Measurements from ENCODE around the gene ICE2. TPM values are rescaled to one million over a fixed set of nuclear protein-coding genes. Genes with fewer than 3 reads are reported as not detected.

The ICE2 gene
- total and polyA plus RNA-seq, 4 donors, result 10.0 to 67.5 (median 23.6) TPM

DNA sequence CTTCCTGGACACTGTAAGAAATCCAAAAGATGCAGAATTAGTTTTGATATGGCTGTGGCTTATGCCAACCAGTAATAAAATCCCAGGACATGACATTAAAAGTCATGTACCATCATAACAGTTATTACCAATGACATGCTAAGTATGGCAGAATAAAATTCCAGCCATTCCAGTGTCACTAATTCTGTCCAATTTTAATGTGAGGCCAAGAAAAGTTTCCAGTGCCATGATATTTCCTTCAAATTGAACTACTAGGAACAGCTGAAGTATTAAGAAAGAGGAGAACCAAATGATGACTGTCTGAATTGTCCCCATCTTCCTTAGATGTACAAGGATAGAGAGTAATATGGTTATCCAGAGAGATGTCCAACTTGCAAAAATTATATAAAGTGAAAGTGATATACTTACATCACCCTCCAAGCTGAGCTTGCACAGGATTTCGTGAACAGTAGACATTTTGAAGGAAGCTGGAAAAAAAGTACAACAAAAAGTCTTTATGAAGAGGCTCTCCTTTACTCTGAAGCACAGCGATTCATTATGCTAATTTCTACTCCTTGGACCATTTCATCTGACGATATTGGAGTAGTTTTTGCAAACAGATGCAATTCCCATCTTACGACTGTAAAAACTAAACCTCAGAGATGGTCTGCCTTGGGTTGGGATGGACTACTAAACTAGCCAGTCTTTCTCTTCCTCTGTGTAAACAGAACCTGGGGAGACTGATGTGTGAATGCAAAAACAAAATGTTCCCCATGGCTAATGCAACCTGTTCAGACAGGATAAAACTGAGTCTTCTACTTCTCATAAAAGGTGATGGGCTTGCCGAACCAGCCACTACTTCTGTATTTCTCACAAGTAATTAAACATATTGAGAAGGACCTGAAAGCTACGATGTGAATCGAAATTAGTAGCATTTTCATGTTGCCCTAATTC, 93.1 kb downstream of the ICE2 start:
- H3K4me3 ChIP-seq, result no peak overlapping the region
- TF ChIP-seq, protein P1, sequence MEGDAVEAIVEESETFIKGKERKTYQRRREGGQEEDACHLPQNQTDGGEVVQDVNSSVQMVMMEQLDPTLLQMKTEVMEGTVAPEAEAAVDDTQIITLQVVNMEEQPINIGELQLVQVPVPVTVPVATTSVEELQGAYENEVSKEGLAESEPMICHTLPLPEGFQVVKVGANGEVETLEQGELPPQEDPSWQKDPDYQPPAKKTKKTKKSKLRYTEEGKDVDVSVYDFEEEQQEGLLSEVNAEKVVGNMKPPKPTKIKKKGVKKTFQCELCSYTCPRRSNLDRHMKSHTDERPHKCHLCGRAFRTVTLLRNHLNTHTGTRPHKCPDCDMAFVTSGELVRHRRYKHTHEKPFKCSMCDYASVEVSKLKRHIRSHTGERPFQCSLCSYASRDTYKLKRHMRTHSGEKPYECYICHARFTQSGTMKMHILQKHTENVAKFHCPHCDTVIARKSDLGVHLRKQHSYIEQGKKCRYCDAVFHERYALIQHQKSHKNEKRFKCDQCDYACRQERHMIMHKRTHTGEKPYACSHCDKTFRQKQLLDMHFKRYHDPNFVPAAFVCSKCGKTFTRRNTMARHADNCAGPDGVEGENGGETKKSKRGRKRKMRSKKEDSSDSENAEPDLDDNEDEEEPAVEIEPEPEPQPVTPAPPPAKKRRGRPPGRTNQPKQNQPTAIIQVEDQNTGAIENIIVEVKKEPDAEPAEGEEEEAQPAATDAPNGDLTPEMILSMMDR (IDR thresholded peaks at IDR 0.05; ENCODE audit: control extremely low read depth, extremely low read depth), result no peak
- no peak overlapping the region for H3K27ac ChIP-seq (ENCODE audit: low read depth in 1 of 2, low read length in 1 of 2)
- no peaks in the 10 kb centered on the region for H3K9me3 ChIP-seq (ENCODE audit: control insufficient read depth in 4 of 4, insufficient read depth in 3 of 4, low read length in 3 of 4)
- H3K36me3 ChIP-seq (ENCODE audit: control insufficient read depth in 4 of 4, insufficient read depth in 4 of 4, low read length in 4 of 4), result peaks cover 14 to 23% (median 18%) of the 10 kb centered on the region in 4 donors
- no peak for DNase-seq
- H3K9ac ChIP-seq (ENCODE audit: insufficient read depth in 1 of 2, low read length in 2 of 2), result no peak overlapping the region
- no peak for ATAC-seq (ENCODE audit: insufficient read depth, low FRiP score)
- H3K4me1 ChIP-seq (ENCODE audit: control insufficient read depth in 5 of 5, insufficient read depth in 5 of 5, low read length in 5 of 5), result peaks cover 5 to 33% (median 14%) of the 10 kb centered on the region in 5 donors
- no peaks in the 10 kb centered on the region for H3K27me3 ChIP-seq (ENCODE audit: control insufficient read depth in 3 of 3, insufficient read depth in 3 of 3, low read length in 2 of 3)
- WGBS, 2 donors, result 85 to 92% methylated on average over 7 of the region's 7 CpGs

DNA sequence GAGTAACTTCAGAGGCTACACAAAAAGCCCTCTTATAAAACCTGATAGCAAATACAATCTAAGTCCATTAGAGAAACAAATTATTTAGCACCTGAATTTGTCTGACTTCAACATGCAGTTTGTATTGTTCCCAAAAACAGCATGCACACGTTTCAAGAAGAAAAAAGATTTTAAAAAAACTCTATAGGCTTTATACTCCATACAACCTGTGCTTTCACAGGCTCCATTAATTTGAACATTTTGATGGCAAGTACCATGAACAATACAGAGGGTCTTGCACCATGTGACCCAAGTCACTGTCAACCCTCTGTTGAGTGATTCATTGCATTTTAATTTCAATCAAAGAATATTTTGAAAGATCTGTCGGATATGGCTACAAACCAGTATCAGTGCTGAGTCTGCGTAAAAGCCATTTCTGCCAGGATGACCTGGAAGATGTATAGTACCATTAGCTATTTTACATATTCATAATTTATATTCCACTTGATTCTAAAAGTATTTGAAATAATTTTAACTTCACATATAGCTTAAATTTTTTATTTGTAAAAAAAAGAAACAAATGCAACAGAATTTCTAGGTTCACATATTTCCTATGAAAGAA, 94.3 kb downstream of the ICE2 start:
- TF ChIP-seq, protein P1 (IDR thresholded peaks at IDR 0.05; ENCODE audit: control extremely low read depth, extremely low read depth), result no peak
- H3K4me3 ChIP-seq, result no peak overlapping the region
- H3K27ac ChIP-seq (ENCODE audit: low read depth in 1 of 2, low read length in 1 of 2), result no peak overlapping the region
- H3K27me3 ChIP-seq (ENCODE audit: control insufficient read depth in 3 of 3, insufficient read depth in 3 of 3, low read length in 2 of 3), result no peaks in the 10 kb centered on the region
- DNase-seq (no peak), ATAC-seq (ENCODE audit: insufficient read depth, low FRiP score) (no peak)
- 88 to 96% methylated on average over 3 of the region's 3 CpGs for WGBS, 2 donors
- H3K9me3 ChIP-seq (ENCODE audit: control insufficient read depth in 4 of 4, insufficient read depth in 3 of 4, low read length in 3 of 4), result no peaks in the 10 kb centered on the region
- no peak overlapping the region for H3K9ac ChIP-seq (ENCODE audit: insufficient read depth in 1 of 2, low read length in 2 of 2)
- H3K4me1 ChIP-seq (ENCODE audit: control insufficient read depth in 5 of 5, insufficient read depth in 5 of 5, low read length in 5 of 5), result peaks cover 9 to 33% (median 12%) of the 10 kb centered on the region in 5 donors
- H3K36me3 ChIP-seq (ENCODE audit: control insufficient read depth in 4 of 4, insufficient read depth in 4 of 4, low read length in 4 of 4), result peaks cover 17 to 28% (median 22%) of the 10 kb centered on the region in 4 donors

DNA sequence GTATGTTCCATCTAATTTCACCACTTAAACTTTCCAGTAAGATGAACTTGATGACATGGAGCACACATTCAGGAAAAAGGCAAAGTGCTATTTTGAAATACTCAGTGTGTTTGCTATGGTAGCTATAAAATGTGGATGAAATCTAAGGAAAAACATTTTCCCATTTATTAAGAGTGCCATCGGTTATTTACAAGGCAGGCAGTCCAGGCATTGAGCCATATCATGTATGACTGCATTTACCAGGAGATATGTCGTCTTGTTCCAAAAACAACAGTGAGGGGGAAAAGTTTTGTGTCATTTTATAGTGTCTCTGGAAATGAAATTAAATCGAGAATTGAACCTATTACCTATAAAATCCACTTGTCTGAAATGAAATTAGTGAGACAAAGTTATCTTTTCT, 94.9 kb downstream of the ICE2 start:
- Histone ChIP-seq H3K27ac (ENCODE audit: low read depth in 1 of 2, low read length in 1 of 2) (no peak overlapping the region), H3K9me3 (ENCODE audit: control insufficient read depth in 4 of 4, insufficient read depth in 3 of 4, low read length in 3 of 4) (no peaks in the 10 kb centered on the region), H3K27me3 (ENCODE audit: control insufficient read depth in 3 of 3, insufficient read depth in 3 of 3, low read length in 2 of 3) (no peaks in the 10 kb centered on the region), H3K4me3 (no peak overlapping the region), H3K36me3 (ENCODE audit: control insufficient read depth in 4 of 4, insufficient read depth in 4 of 4, low read length in 4 of 4) (peaks cover 18 to 32% (median 22%) of the 10 kb centered on the region in 4 donors), H3K4me1 (ENCODE audit: control insufficient read depth in 5 of 5, insufficient read depth in 5 of 5, low read length in 5 of 5) (peaks cover 7 to 29% (median 10%) of the 10 kb centered on the region in 5 donors), H3K9ac (ENCODE audit: insufficient read depth in 1 of 2, low read length in 2 of 2) (no peak overlapping the region)
- 70 to 78% methylated on average over 3 of the region's 3 CpGs for WGBS, 2 donors
- TF ChIP-seq, protein P1 (IDR thresholded peaks at IDR 0.05; ENCODE audit: control extremely low read depth, extremely low read depth), result no peak
- no peak for DNase-seq
- ATAC-seq (ENCODE audit: insufficient read depth, low FRiP score), result no peak

Measured in lung (tissue), 12 donors.